ENCODE data around the gene TM4SF18. TPM values are rescaled to one million over a fixed set of nuclear protein-coding genes. Genes with fewer than 3 reads are reported as not detected.

TM4SF18 gene
- total RNA-seq, 1 donor from 2014 or later, result not detected

- H3K27ac Mint-ChIP-seq, result no peak overlapping the region
- intact Hi-C loops (cut with micrococcal nuclease), result no loop called here
- no peaks in the 10 kb centered on the region for H3K9me3 Mint-ChIP-seq
- no peaks in the 10 kb centered on the region for H3K36me3 Mint-ChIP-seq (ENCODE audit: low read depth)
- peaks cover 31% of the 10 kb centered on the region for H3K27me3 Mint-ChIP-seq (ENCODE audit: low read depth)
- H3K4me3 Mint-ChIP-seq (ENCODE audit: low read depth), result no peak overlapping the region
- no peaks in the 10 kb centered on the region for H3K4me1 Mint-ChIP-seq (ENCODE audit: low read depth)
- no peak for DNase-seq (ENCODE audit: low spot score)
Observed at GRCh38 chr3:149313542-149313941, 19.9 kb downstream of the TM4SF18 start.

GRCh38 chr3:149310796-149311534 lies 22.5 kb downstream of the TM4SF18 start:
- Mint-ChIP-seq H3K4me3 (ENCODE audit: low read depth) (no peak overlapping the region), H3K36me3 (ENCODE audit: low read depth) (no peaks in the 10 kb centered on the region), H3K27ac (no peak overlapping the region), H3K27me3 (ENCODE audit: low read depth) (peaks cover 26% of the 10 kb centered on the region), H3K9me3 (no peaks in the 10 kb centered on the region), H3K4me1 (ENCODE audit: low read depth) (no peaks in the 10 kb centered on the region)
- intact Hi-C loops (cut with micrococcal nuclease), result no loop called here
- no peak for DNase-seq (ENCODE audit: low spot score)

- Mint-ChIP-seq H3K4me3 (ENCODE audit: low read depth) (no peak overlapping the region), H3K27ac (no peak overlapping the region), H3K9me3 (no peaks in the 10 kb centered on the region), H3K36me3 (ENCODE audit: low read depth) (no peaks in the 10 kb centered on the region), H3K4me1 (ENCODE audit: low read depth) (no peaks in the 10 kb centered on the region), H3K27me3 (ENCODE audit: low read depth) (peaks cover 38% of the 10 kb centered on the region)
- intact Hi-C loops (cut with micrococcal nuclease), result no loop called here
- DNase-seq (ENCODE audit: low spot score), result no peak
Observed at GRCh38 chr3:149307435-149307783, 26.0 kb downstream of the TM4SF18 start.

- no peak for DNase-seq (ENCODE audit: low spot score)
- intact Hi-C loops (cut with micrococcal nuclease), result no loop called here
- Mint-ChIP-seq H3K4me3 (ENCODE audit: low read depth) (no peak overlapping the region), H3K27me3 (ENCODE audit: low read depth) (peaks cover 35% of the 10 kb centered on the region), H3K27ac (no peak overlapping the region), H3K4me1 (ENCODE audit: low read depth) (no peaks in the 10 kb centered on the region), H3K36me3 (ENCODE audit: low read depth) (no peaks in the 10 kb centered on the region), H3K9me3 (no peaks in the 10 kb centered on the region)
Observed at GRCh38 chr3:149306751-149307434, 26.5 kb downstream of the TM4SF18 start.

DNA sequence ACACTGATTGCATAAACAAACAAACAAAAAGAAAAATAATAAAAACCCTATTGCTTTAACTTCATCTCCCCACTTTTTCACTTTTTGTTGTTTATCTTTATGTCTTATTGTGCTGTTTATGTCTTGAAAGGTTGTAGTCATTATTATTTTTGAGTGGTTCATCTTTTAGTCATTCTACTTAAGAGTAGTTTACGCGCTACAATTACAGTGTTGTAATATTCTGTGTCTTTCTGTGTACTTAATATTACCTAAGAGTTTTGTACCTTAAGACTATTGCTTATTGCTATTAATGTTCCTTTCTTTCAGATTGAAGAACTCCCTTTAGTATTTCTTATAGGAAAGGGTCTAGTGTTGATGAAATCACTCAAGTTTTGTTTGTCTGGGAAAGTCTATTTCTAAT lies 28.1 kb downstream of the TM4SF18 start:
- no peak overlapping the region for H3K4me3 Mint-ChIP-seq (ENCODE audit: low read depth)
- no peak for DNase-seq (ENCODE audit: low spot score)
- intact Hi-C loops (cut with micrococcal nuclease), result no loop called here
- no peaks in the 10 kb centered on the region for H3K36me3 Mint-ChIP-seq (ENCODE audit: low read depth)
- no peak overlapping the region for H3K27ac Mint-ChIP-seq
- no peaks in the 10 kb centered on the region for H3K9me3 Mint-ChIP-seq
- H3K27me3 Mint-ChIP-seq (ENCODE audit: low read depth), result peaks cover 33% of the 10 kb centered on the region
- H3K4me1 Mint-ChIP-seq (ENCODE audit: low read depth), result peaks cover 1% of the 10 kb centered on the region

GRCh38 chr3:149299938-149300801 lies 33.3 kb downstream of the TM4SF18 start:
- H3K36me3 Mint-ChIP-seq (ENCODE audit: low read depth), result no peaks in the 10 kb centered on the region

DNA sequence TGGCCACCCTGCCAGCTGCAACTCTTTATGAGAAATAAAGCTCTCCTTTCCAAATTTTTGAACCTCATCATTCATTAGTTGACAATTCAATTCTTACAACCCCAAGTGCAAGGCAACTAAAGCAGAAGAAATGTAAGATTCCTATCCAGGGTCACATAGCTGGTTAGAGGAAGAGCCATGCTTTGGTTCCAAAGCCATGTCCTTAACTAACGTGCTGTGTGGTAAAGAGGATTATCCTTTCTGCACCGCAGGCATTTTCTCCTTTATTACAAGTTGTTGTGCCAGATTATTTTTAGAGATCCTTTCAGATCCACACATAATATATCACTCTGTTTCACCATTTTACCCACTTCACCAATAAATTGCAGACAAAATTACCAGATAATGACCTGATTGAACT lies 36.5 kb downstream of the TM4SF18 start:
- DNase-seq (ENCODE audit: low spot score), result no peak
- H3K27ac Mint-ChIP-seq, result no peak overlapping the region
- H3K4me1 Mint-ChIP-seq (ENCODE audit: low read depth), result peaks cover 6% of the 10 kb centered on the region
- H3K4me3 Mint-ChIP-seq (ENCODE audit: low read depth), result no peak overlapping the region
- intact Hi-C loops (cut with micrococcal nuclease), result no loop called here
- no peaks in the 10 kb centered on the region for H3K9me3 Mint-ChIP-seq
- H3K27me3 Mint-ChIP-seq (ENCODE audit: low read depth), result peaks cover 19% of the 10 kb centered on the region
- no peaks in the 10 kb centered on the region for H3K36me3 Mint-ChIP-seq (ENCODE audit: low read depth)

More at GRCh38 chr3:149299938-149300801, 33.3 kb downstream of the TM4SF18 start:
- Mint-ChIP-seq H3K27ac (no peak overlapping the region), H3K27me3 (ENCODE audit: low read depth) (peaks cover 40% of the 10 kb centered on the region), H3K4me3 (ENCODE audit: low read depth) (no peak overlapping the region), H3K4me1 (ENCODE audit: low read depth) (peaks cover 6% of the 10 kb centered on the region), H3K9me3 (no peaks in the 10 kb centered on the region)
- intact Hi-C loops (cut with micrococcal nuclease), result no loop called here
- DNase-seq (ENCODE audit: low spot score), result no peak

GRCh38 chr3:149292666-149293065 lies 40.8 kb downstream of the TM4SF18 start:
- H3K27me3 Mint-ChIP-seq (ENCODE audit: low read depth), result peaks cover 13% of the 10 kb centered on the region
- no peaks in the 10 kb centered on the region for H3K36me3 Mint-ChIP-seq (ENCODE audit: low read depth)
- no peak overlapping the region for H3K4me3 Mint-ChIP-seq (ENCODE audit: low read depth)
- intact Hi-C loops (cut with micrococcal nuclease), result no loop called here
- DNase-seq (ENCODE audit: low spot score), result no peak
- H3K4me1 Mint-ChIP-seq (ENCODE audit: low read depth), result no peaks in the 10 kb centered on the region
- no peaks in the 10 kb centered on the region for H3K9me3 Mint-ChIP-seq
- no peak overlapping the region for H3K27ac Mint-ChIP-seq

GRCh38 chr3:149291178-149291577 lies 42.3 kb downstream of the TM4SF18 start:
- H3K4me1 Mint-ChIP-seq (ENCODE audit: low read depth), result no peaks in the 10 kb centered on the region
- no peaks in the 10 kb centered on the region for H3K36me3 Mint-ChIP-seq (ENCODE audit: low read depth)
- no peaks in the 10 kb centered on the region for H3K9me3 Mint-ChIP-seq
- peaks cover 3% of the 10 kb centered on the region for H3K27me3 Mint-ChIP-seq (ENCODE audit: low read depth)
- no peak overlapping the region for H3K27ac Mint-ChIP-seq
- H3K4me3 Mint-ChIP-seq (ENCODE audit: low read depth), result no peak overlapping the region
- intact Hi-C loops (cut with micrococcal nuclease), result no loop called here
- DNase-seq (ENCODE audit: low spot score), result no peak

- H3K27ac Mint-ChIP-seq, result no peak overlapping the region
- H3K4me3 Mint-ChIP-seq (ENCODE audit: low read depth), result no peak overlapping the region
- H3K9me3 Mint-ChIP-seq, result no peaks in the 10 kb centered on the region
- H3K27me3 Mint-ChIP-seq (ENCODE audit: low read depth), result peaks cover 3% of the 10 kb centered on the region
- H3K36me3 Mint-ChIP-seq (ENCODE audit: low read depth), result no peaks in the 10 kb centered on the region
- H3K4me1 Mint-ChIP-seq (ENCODE audit: low read depth), result no peaks in the 10 kb centered on the region
- intact Hi-C loops (cut with micrococcal nuclease), result no loop called here
- no peak for DNase-seq (ENCODE audit: low spot score)
Observed at GRCh38 chr3:149288655-149289054, 44.8 kb downstream of the TM4SF18 start.

DNA sequence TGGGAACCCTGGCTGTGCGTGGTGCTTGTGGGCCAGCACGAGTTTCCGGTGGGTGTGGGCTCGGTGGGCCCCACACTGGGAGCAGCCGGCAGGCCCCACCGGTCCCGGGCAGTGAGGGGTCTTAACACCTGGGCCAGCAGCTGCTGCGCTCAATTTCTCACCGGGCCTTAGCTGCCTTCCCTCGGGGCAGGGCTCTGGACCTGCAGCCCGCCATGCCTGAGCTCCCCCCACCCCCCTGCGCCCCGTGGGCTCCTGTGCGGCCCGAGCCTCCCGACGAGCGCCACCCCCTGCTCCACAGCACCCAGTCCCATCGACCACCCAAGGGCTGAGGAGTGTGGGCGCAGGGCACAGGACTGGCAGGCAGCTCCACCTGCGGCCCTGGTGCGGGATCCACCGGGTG lies 49.4 kb downstream of the TM4SF18 start:
- Mint-ChIP-seq H3K27ac (no peak overlapping the region), H3K4me1 (ENCODE audit: low read depth) (peaks cover 3% of the 10 kb centered on the region), H3K4me3 (ENCODE audit: low read depth) (no peak overlapping the region), H3K36me3 (ENCODE audit: low read depth) (no peaks in the 10 kb centered on the region), H3K9me3 (no peaks in the 10 kb centered on the region), H3K27me3 (ENCODE audit: low read depth) (peaks cover 3% of the 10 kb centered on the region)
- no peak for DNase-seq (ENCODE audit: low spot score)
- intact Hi-C loops (cut with micrococcal nuclease), result no loop called here

DNA sequence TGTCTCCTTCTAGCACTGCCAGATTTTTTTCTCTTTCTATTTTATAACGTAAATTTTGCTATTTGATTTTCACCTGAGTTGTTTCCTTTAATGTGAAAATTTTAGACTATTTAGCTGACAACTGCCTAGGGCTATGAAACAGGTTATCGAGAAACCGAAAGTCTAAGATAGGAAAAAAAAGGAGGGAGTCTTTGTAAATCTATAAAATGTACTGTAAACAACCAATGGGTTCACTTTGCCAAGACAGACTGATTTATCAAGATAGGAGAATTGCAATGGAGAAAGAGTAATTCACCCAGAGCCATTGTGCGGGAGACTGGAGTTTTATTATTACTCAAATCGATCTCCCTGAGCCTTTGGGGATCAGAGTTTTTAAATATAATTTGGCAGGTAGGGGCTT lies 50.0 kb downstream of the TM4SF18 start:
- Mint-ChIP-seq H3K4me1 (ENCODE audit: low read depth) (peaks cover 5% of the 10 kb centered on the region), H3K27ac (no peak overlapping the region), H3K9me3 (no peaks in the 10 kb centered on the region), H3K4me3 (ENCODE audit: low read depth) (no peak overlapping the region), H3K36me3 (ENCODE audit: low read depth) (no peaks in the 10 kb centered on the region), H3K27me3 (ENCODE audit: low read depth) (peaks cover 3% of the 10 kb centered on the region)
- no peak for DNase-seq (ENCODE audit: low spot score)
- intact Hi-C loops (cut with micrococcal nuclease), result no loop called here

DNA sequence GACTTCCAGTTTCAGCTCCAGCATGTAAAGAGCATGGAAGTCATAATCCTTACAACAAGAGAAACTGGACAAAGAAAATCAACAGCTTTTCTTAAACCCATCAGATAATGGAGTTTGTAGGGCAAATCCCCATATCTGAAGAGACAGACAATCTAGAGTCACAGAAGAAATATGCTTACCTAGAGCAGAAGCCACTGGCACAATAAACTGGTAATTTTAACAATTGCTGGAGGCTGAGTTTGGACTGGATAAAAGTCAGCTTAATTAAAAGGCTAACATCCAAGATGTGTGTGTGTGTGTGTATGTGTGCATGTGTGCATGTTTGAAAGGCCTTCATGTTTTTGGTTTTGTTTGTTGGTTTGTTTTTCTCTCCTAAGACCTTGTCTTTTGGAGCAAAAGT lies 50.6 kb downstream of the TM4SF18 start:
- Mint-ChIP-seq H3K4me3 (ENCODE audit: low read depth) (no peak overlapping the region), H3K27ac (no peak overlapping the region), H3K36me3 (ENCODE audit: low read depth) (no peaks in the 10 kb centered on the region), H3K27me3 (ENCODE audit: low read depth) (peaks cover 2% of the 10 kb centered on the region), H3K4me1 (ENCODE audit: low read depth) (peaks cover 5% of the 10 kb centered on the region), H3K9me3 (no peaks in the 10 kb centered on the region)
- intact Hi-C loops (cut with micrococcal nuclease), result no loop called here
- no peak for DNase-seq (ENCODE audit: low spot score)

Measured in activated T-helper 2 cell treated with anti-CD3 and anti-CD28 coated beads, Interferon-gamma antibody, Interleukin-2, Interleukin-4, amounts not matched to agents 10 μg/mL and 5 μg/mL and 100 μg/mL, durations not matched to agents 14 hours and 24 hours and 36 hours (primary cell).